NK-92 (cell line): ENCODE results near the gene ATE1.
"Not testable (repeated sequence)": the region's sequence is repeated elsewhere in the genome, so short reads cannot be mapped to it uniquely, and the experiment has no call there.

ENCODE experiments used
- DNase-seq: peaks from one replicate; lab custom pipeline; 2025; ENCODE audit not compliant: unreplicated experiment; lab: John Stamatoyannopoulos, UW

ATE1 gene

DNA sequence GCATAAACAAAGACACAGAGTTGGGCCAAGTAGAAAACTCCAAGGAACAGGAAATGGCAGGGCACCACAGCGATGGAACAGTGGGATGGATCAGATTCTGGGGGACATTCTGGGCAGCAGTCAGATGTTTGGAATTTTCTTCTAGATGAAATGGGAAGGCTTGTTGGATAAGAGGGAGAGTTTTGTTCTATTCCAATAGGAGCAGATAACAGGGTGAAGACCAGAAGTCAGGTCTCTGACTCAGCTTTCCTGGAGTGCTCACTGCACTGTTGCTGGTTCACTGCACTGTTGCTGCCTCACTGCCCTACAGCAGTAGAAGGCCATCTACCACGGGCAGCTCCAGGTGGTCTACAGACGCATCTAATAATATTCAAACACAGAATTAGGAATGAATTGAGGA is 135.6 kb downstream of the ATE1 start:
- no peak for DNase-seq

GRCh38 chr10:121791761-121792160 is 136.1 kb downstream of the ATE1 start:
- DNase-seq: no peak

GRCh38 chr10:121788717-121789116 is 139.1 kb downstream of the ATE1 start:
- DNase-seq: no peak

DNA sequence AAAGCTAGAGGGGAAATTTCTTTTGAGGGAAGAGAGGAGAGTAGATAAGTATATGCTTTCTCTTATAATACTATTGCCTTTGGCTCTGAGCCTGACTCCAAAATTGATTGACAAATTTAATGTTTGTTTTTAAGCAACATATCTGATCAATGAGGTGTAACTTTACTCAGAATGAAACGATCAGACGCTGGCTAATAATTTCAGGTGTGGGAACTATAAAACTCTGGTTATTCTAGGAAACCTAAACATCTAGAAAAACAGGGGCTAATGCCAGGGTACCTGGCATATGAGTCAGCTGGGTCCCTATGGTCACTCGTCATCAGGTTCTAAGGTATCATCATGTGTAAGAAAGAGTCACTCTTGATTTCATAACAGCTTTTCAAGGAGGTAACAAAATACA is 139.7 kb downstream of the ATE1 start:
- no peak for DNase-seq

DNA sequence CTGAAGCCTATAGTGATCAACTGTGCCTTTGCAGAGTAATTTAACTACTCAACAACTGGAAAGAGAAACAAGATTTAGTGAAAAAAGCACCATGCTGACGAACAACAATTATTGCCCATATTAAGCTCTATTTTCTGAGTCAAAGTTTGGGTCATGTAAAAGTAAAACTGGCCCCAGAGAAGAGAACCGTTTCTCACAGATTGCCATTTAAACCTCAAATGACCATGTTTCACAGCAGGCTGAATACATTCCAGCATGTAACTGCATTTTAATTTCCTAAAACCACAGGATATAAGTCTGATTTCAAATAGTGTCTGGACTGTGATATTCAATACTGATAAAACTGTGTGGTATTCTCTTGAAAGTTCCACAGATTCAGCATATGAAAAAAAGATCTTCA is 140.7 kb downstream of the ATE1 start:
- no peak for DNase-seq

GRCh38 chr10:121783782-121784372 is 144.0 kb downstream of the ATE1 start:
- DNase-seq: no peak

DNA sequence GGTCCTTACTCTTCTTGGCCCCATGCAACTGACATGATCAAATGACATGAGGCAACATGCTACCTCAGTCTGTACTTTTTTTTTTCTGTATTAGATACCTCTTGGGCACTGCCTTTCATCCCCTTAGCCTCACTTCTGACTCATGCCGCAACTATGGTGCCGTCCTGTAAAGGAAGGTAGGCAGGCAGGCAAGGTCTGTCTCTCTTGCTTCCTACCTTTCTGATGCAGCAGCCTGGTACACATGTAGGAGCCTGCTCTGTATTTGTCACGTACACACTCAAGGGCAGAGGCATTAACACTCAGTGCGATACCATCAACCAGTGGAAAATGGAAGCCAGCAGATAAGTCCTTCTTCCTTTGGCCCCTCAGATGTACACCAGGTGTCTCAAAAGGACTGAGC is 146.7 kb downstream of the ATE1 start:
- DNase-seq: no peak

GRCh38 chr10:121774813-121775212 is 153.0 kb downstream of the ATE1 start:
- no peak for DNase-seq

DNA sequence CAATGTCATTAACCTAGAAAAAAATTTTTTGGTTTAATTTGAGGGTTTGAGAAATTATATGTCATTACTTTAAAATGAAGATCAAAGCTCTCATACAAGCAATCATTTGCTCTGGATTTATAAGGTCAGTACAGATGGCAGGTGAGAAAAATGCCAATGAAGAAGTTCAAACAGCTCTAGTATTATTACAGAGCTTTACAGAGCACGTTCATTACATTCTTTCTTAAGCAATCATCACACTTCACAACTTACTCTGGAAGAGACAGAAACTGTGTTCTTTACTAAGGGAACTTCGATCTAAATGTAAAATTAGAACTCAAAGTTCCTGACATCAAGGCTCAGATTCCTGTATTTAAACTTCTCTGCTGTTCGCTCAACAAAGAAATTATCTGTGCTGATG is 153.4 kb downstream of the ATE1 start:
- DNase-seq: no peak

GRCh38 chr10:121772884-121773283 is 154.9 kb downstream of the ATE1 start:
- no peak for DNase-seq

DNA sequence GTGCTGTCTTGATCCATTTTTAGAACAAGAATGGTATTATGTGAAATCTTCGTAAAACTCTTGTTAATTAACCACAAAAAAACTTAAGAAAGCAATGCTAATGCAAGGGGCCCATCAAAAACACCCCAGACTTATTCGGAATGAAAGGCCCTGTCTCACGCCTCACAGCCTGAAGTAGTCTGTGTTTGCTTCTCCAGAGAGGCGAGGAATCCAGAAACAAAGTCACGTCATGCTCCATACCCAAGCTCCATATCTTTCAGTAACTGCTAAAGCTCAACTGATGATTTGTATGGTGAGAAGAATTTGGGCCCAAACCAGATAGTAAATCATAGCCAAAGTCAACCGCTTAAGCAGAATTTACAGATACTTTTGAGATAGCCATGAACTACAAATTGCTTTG is 155.4 kb downstream of the ATE1 start:
- no peak for DNase-seq

- DNase-seq: no peak
Observed at GRCh38 chr10:121771966-121772365, 155.9 kb downstream of the ATE1 start.

- no peak for DNase-seq
Observed at GRCh38 chr10:121766426-121766825, 161.4 kb downstream of the ATE1 start.

DNA sequence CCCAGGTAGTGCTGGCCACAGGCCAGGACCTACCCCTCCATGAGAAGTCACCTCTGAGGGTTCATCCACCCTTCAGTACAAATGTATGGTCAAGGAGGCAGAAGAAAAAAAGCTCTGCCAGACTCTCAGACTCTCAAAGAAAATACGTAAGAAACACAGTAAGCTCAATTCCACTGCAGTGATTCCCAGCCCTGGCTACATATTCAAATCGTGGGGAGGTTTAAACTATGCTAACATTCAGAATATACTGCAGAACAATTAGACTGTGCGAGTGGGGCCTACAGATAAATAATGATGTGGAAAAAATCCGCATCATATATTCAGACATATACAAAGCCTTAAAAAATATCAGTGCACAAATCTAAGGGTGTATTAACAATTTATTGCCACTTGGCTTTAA is 162.6 kb downstream of the ATE1 start:
- DNase-seq: no peak

GRCh38 chr10:121764233-121764942 is 163.4 kb downstream of the ATE1 start:
- no peak for DNase-seq

DNA sequence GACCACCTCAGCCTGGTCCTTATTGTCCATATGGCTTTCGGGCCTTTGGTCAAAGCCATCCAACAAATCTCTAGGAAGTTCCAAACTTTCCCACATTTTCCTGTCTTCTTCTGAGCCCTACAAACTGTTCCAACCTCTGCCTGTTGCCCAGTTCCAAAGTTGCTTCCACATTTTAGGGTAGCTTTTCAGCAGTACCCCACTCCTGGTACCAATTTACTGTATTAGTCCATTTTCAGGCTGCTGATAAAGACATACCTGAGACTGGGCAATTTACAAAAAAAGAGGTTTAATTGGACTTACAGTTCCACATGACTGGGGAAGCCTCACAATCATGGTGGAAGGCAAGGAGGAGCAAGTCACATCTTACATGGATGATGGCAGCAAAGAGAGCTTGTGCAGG is 170.6 kb downstream of the ATE1 start:
- DNase-seq: not testable (repeated sequence)

GRCh38 chr10:121755496-121755895 is 172.3 kb downstream of the ATE1 start:
- DNase-seq: not testable (repeated sequence)

GRCh38 chr10:121754666-121755065 is 173.2 kb downstream of the ATE1 start:
- no peak for DNase-seq

DNA sequence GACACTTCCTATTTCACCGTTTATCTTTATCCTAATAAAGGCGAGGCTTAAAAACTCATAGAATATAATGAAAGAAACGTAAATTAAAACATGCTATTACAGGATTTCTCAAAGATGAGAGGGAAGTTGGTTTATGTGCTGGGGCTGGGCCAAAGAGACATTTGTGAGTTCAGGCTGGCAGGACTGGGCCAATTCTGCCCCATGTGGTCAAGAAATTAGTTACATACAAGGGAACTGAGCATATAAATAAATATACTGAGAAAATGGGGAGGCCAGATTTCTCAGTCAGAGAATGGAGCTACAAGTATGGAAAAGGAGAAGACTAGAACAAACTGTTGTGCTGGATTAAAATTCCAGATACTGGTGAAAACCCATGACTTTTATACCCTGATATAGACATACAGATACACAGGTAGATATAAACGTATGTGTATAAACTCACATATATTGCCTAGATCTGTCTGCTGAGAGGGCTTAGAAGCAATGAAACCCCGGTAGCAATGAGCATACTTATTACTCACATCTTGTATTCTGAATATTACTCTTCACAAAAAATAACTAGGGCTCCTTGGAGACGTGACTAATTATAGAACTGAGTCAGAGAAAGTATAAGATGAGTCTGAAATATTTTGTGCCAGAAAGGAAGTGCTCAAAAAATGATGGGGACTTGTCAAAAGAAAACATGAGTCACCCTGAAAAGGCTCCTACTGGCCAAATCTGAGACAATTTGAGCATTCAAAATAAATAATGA is 173.9 kb downstream of the ATE1 start:
- no peak for DNase-seq

GRCh38 chr10:121751191-121751760 is 176.6 kb downstream of the ATE1 start:
- DNase-seq: no peak

DNA sequence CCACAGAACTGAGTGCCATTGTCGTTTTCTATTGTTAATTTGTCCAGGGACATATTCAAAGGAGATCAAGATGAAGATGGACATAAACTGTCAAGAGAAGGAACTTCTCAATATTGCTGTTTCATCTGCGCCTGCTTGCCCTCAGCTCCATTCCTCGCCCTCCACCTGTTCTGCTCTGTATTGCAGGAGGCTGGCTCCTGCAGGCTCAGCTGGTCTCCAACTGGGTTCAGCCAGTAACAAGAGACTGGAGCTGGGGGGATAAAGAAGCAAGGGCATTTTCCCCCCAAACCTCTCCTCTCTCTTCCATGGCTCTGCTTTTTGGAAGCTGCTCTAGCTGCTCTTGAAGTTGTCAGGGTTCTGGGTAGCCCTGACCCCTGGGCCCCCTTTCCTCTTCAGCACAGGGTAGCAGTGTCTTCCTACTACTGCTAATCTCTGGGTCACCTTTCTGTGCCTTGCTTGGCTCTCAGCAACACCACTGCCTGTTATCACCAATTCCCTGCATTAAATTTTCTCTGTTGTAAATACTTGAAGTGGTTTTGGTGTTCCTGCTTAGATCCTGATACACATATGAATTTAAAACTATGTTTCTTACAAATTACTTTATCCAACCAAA is 180.6 kb downstream of the ATE1 start:
- no peak for DNase-seq
